ENCODE results near the gene SFXN2.

DNA sequence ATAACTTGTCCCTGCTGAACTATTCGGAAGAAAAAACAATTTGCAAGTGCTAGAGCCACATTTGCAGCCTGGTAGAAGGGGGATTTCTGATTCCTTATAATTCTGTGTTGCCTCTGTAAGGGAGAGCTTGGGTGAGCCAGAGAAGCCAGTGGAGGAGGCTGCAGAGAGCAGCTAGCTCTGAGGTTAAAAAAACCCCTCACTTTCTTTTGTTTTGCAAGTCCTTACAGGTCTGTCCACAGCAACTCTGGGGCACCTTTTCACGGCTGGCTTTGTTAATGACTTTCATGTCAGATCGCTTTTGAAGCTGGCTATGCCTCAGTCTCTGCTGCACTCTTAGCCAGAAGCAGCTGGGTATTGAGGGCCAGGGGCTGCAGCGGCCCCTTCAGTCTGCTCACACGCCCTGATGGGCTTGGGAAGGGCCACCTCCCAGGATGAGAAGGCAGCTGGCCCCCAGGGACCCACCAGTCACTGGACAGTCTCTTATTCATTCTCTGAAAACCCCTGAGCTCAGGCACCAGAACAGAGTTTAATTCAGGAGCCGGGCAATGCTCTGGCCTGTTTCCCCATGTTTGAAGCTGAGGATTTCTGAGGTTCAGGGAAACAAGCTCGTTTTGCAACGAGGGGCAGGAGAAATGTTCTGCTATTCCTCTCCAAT, 39.3 kb upstream of the SFXN2 start:
- TF ChIP-seq, protein P1, sequence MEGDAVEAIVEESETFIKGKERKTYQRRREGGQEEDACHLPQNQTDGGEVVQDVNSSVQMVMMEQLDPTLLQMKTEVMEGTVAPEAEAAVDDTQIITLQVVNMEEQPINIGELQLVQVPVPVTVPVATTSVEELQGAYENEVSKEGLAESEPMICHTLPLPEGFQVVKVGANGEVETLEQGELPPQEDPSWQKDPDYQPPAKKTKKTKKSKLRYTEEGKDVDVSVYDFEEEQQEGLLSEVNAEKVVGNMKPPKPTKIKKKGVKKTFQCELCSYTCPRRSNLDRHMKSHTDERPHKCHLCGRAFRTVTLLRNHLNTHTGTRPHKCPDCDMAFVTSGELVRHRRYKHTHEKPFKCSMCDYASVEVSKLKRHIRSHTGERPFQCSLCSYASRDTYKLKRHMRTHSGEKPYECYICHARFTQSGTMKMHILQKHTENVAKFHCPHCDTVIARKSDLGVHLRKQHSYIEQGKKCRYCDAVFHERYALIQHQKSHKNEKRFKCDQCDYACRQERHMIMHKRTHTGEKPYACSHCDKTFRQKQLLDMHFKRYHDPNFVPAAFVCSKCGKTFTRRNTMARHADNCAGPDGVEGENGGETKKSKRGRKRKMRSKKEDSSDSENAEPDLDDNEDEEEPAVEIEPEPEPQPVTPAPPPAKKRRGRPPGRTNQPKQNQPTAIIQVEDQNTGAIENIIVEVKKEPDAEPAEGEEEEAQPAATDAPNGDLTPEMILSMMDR (IDR thresholded peaks at IDR 0.05; ENCODE audit: insufficient read depth, low read length): no peak
- TF ChIP-seq POLR2AphosphoS5 (IDR thresholded peaks at IDR 0.05; ENCODE audit: low read depth) (no peak), SPI1 (IDR thresholded peaks at IDR 0.05; ENCODE audit: borderline replicate concordance, low read depth) (no peak), GABPA (IDR thresholded peaks at IDR 0.05; ENCODE audit: low read depth) (no peak)
- TF ChIP-seq, protein P2, sequence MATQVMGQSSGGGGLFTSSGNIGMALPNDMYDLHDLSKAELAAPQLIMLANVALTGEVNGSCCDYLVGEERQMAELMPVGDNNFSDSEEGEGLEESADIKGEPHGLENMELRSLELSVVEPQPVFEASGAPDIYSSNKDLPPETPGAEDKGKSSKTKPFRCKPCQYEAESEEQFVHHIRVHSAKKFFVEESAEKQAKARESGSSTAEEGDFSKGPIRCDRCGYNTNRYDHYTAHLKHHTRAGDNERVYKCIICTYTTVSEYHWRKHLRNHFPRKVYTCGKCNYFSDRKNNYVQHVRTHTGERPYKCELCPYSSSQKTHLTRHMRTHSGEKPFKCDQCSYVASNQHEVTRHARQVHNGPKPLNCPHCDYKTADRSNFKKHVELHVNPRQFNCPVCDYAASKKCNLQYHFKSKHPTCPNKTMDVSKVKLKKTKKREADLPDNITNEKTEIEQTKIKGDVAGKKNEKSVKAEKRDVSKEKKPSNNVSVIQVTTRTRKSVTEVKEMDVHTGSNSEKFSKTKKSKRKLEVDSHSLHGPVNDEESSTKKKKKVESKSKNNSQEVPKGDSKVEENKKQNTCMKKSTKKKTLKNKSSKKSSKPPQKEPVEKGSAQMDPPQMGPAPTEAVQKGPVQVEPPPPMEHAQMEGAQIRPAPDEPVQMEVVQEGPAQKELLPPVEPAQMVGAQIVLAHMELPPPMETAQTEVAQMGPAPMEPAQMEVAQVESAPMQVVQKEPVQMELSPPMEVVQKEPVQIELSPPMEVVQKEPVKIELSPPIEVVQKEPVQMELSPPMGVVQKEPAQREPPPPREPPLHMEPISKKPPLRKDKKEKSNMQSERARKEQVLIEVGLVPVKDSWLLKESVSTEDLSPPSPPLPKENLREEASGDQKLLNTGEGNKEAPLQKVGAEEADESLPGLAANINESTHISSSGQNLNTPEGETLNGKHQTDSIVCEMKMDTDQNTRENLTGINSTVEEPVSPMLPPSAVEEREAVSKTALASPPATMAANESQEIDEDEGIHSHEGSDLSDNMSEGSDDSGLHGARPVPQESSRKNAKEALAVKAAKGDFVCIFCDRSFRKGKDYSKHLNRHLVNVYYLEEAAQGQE (IDR thresholded peaks at IDR 0.05; ENCODE audit: insufficient replicate concordance, low read depth): no peak

Measured in HL-60 (cell line).